SK-N-SH treated with all-trans-retinoic acid at 6 μM for 48 hours (cell line): ENCODE results near the gene TOPAZ1.

Source experiments
- BACH2 ChIP-seq: fragments of 250-450 bp; sonication (Bioruptor Pico); IDR thresholded peaks from 2 replicates; pipeline ENCODE4 v1.9.0; 2021; ENCODE audit warnings: mild to moderate bottlenecking, borderline replicate concordance
- CSDC2 ChIP-seq: fragments of 250-450 bp; sonication (Bioruptor Pico); IDR thresholded peaks from 2 replicates; pipeline ENCODE4 v1.5.0; 2020; ENCODE audit warnings: mild to moderate bottlenecking, moderate library complexity
- ISL1 ChIP-seq: fragments of 250-450 bp; sonication (Bioruptor Pico); IDR thresholded peaks from 2 replicates; pipeline ENCODE4 v2.1.2; 2022; ENCODE audit warnings: mild to moderate bottlenecking, moderate library complexity
- OSR1 ChIP-seq: fragments of 250-450 bp; sonication (Bioruptor Pico); IDR thresholded peaks from 2 replicates; pipeline ENCODE4 v1.8.0; 2022; ENCODE audit warnings: moderate library complexity, mild to moderate bottlenecking, inconsistent platforms
- SNAI2 ChIP-seq: fragments of 250-450 bp; sonication (Bioruptor Pico); IDR thresholded peaks from 2 replicates; pipeline ENCODE4 v1.5.0; 2020; ENCODE audit warnings: mild to moderate bottlenecking, moderate library complexity
- ZC3H10 ChIP-seq: fragments of 250-450 bp; sonication (Bioruptor Pico); IDR thresholded peaks from 2 replicates; pipeline ENCODE4 v1.5.1; 2021; ENCODE audit warnings: mild to moderate bottlenecking, moderate library complexity
- ZFP3 ChIP-seq: fragments of 250-450 bp; sonication (Bioruptor Pico); IDR thresholded peaks from 2 replicates; pipeline ENCODE4 v1.5.0; 2020; ENCODE audit warnings: mild to moderate bottlenecking, moderate library complexity
- ZNF8 ChIP-seq: fragments of 450-650 bp; formaldehyde crosslinking; IDR thresholded peaks from 2 replicates; pipeline ENCODE4 v1.5.0; 2020; ENCODE audit warnings: mild to moderate bottlenecking, moderate library complexity
- TF ChIP-seq, protein P1 (sequence below): fragments of 250-450 bp; sonication (Bioruptor Pico); IDR thresholded peaks from 2 replicates; pipeline ENCODE4 v1.8.0; 2020; ENCODE audit warnings: mild to moderate bottlenecking, moderate library complexity, borderline replicate concordance
- TF ChIP-seq, protein P2 (sequence below): fragments of 250-450 bp; sonication (Bioruptor Pico); IDR thresholded peaks from 2 replicates; pipeline ENCODE4 v1.5.1; 2020; ENCODE audit warnings: low read depth, mild to moderate bottlenecking, moderate library complexity

DNA sequence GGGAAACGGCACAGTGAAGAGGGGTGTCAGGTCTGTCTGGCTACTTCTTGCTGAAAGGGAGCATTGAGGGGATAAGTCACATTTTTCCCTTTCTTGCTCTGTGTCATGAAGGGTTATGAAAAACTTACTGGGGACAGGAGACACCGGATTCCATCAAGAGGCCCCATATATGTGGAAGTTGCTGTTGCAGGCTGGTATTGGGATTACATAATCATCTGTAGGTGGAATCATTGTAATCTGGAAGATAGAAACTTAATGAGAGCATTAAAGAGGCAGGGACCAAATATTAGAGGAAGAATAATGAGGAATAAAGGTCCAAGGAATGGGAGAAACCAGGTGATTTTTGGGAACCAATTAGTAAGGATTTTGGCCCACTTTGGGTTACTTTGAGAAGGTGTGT lies 92.6 kb downstream of the TOPAZ1 start:
- TF ChIP-seq ZNF8 (CRISPR knock-in tag) = no peak
- TF ChIP-seq, protein P1, sequence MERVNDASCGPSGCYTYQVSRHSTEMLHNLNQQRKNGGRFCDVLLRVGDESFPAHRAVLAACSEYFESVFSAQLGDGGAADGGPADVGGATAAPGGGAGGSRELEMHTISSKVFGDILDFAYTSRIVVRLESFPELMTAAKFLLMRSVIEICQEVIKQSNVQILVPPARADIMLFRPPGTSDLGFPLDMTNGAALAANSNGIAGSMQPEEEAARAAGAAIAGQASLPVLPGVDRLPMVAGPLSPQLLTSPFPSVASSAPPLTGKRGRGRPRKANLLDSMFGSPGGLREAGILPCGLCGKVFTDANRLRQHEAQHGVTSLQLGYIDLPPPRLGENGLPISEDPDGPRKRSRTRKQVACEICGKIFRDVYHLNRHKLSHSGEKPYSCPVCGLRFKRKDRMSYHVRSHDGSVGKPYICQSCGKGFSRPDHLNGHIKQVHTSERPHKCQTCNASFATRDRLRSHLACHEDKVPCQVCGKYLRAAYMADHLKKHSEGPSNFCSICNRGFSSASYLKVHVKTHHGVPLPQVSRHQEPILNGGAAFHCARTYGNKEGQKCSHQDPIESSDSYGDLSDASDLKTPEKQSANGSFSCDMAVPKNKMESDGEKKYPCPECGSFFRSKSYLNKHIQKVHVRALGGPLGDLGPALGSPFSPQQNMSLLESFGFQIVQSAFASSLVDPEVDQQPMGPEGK (CRISPR knock-in tag) = no peak
- TF ChIP-seq ZFP3 (CRISPR knock-in tag) = no peak
- no peak for TF ChIP-seq SNAI2 (CRISPR knock-in tag)
- TF ChIP-seq ZC3H10 (CRISPR knock-in tag) = no peak
- TF ChIP-seq, protein P2, sequence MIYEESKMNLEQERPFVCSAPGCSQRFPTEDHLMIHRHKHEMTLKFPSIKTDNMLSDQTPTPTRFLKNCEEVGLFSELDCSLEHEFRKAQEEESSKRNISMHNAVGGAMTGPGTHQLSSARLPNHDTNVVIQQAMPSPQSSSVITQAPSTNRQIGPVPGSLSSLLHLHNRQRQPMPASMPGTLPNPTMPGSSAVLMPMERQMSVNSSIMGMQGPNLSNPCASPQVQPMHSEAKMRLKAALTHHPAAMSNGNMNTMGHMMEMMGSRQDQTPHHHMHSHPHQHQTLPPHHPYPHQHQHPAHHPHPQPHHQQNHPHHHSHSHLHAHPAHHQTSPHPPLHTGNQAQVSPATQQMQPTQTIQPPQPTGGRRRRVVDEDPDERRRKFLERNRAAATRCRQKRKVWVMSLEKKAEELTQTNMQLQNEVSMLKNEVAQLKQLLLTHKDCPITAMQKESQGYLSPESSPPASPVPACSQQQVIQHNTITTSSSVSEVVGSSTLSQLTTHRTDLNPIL = no peak
- TF ChIP-seq CSDC2 (CRISPR knock-in tag) = no peak
- TF ChIP-seq ISL1 (CRISPR knock-in tag) = no peak
- no peak for TF ChIP-seq BACH2 (CRISPR knock-in tag)
- no peak for TF ChIP-seq OSR1
